Central memory CD8-positive, alpha-beta T cell (primary cell): ENCODE results near the gene ALDH7A1.
"Not testable (repeated sequence)": the region's sequence is repeated elsewhere in the genome, so short reads cannot be mapped to it uniquely, and the experiment has no call there.

Experiments used
- ATAC-seq: fragments of 150-1000 bp; cut with Tn5 transposase; replicated peaks from 2 replicates; pipeline ENCODE4 v1.10.0; 2022; ENCODE audit warnings: mild to moderate bottlenecking, moderate FRiP score, moderate number of reproducible peaks; ENCODE audit not compliant: poor library complexity, severe bottlenecking; ENCODE audit errors: extremely low read depth
- DNase-seq, 2 donors: peaks; one replicate each; pipeline ENCODE4 v3.0.0; 2021; ENCODE audit warnings: low spot score in 2 of 2
- H3K27ac Mint-ChIP-seq: one replicate; pipeline ENCODE4 v1.8.0; 2022; ENCODE audit warnings: low read depth, mild to moderate bottlenecking, moderate library complexity, mixed read lengths
- H3K27me3 Mint-ChIP-seq: one replicate; pipeline ENCODE4 v1.8.0; 2022; ENCODE audit warnings: mixed read lengths
- H3K36me3 Mint-ChIP-seq: one replicate; pipeline ENCODE4 v1.8.0; 2022; ENCODE audit warnings: mild to moderate bottlenecking, moderate library complexity, mixed read lengths; ENCODE audit not compliant: insufficient read depth
- H3K4me1 Mint-ChIP-seq: one replicate; pipeline ENCODE4 v1.8.0; 2022; ENCODE audit warnings: mixed read lengths
- H3K4me3 Mint-ChIP-seq: one replicate; pipeline ENCODE4 v1.8.0; 2022; ENCODE audit warnings: mild to moderate bottlenecking, moderate library complexity, mixed read lengths
- H3K9me3 Mint-ChIP-seq: one replicate; pipeline ENCODE4 v1.8.0; 2022; ENCODE audit warnings: mixed read lengths

Gene ALDH7A1

GRCh38 chr5:126594748-126595485 is at the start of gene ALDH7A1:
TSS of gene ALDH7A1 (minus strand) at chr5:126595219. CDS start at chr5:126595198, 21 bp downstream.
- peaks cover 2% of the 10 kb centered on the region for H3K36me3 Mint-ChIP-seq
- H3K9me3 Mint-ChIP-seq: no peaks in the 10 kb centered on the region
- peaks cover 53% of the 10 kb centered on the region for H3K27me3 Mint-ChIP-seq
- H3K4me1 Mint-ChIP-seq: peaks cover 16% of the 10 kb centered on the region
- peak within 1 kb of the TSS; percentile 77 for H3K4me3 Mint-ChIP-seq
- no peak for ATAC-seq
- no peak within 1 kb of the TSS for H3K27ac Mint-ChIP-seq
- no peak for DNase-seq

- ATAC-seq (no peak), DNase-seq (no peak)
- Mint-ChIP-seq H3K9me3 (peaks cover 7% of the 10 kb centered on the region), H3K4me3 (no peak overlapping the region), H3K4me1 (no peaks in the 10 kb centered on the region), H3K27me3 (no peaks in the 10 kb centered on the region), H3K27ac (no peak overlapping the region), H3K36me3 (no peaks in the 10 kb centered on the region)
Observed at GRCh38 chr5:126641387-126641786, 46.4 kb upstream of the ALDH7A1 start.

- Mint-ChIP-seq H3K4me3 (no peak overlapping the region), H3K27ac (no peak overlapping the region), H3K9me3 (peaks cover 7% of the 10 kb centered on the region), H3K4me1 (no peaks in the 10 kb centered on the region), H3K36me3 (no peaks in the 10 kb centered on the region), H3K27me3 (no peaks in the 10 kb centered on the region)
- DNase-seq (no peak), ATAC-seq (no peak)
Observed at GRCh38 chr5:126640866-126641265, 45.8 kb upstream of the ALDH7A1 start.

- no peaks in the 10 kb centered on the region for H3K27me3 Mint-ChIP-seq
- H3K36me3 Mint-ChIP-seq: no peaks in the 10 kb centered on the region
- DNase-seq (no peak), ATAC-seq (no peak)
- no peak overlapping the region for H3K27ac Mint-ChIP-seq
- no peaks in the 10 kb centered on the region for H3K9me3 Mint-ChIP-seq
- no peaks in the 10 kb centered on the region for H3K4me1 Mint-ChIP-seq
- H3K4me3 Mint-ChIP-seq: no peak overlapping the region
Observed at GRCh38 chr5:126636956-126637355, 41.9 kb upstream of the ALDH7A1 start.

GRCh38 chr5:126635585-126635984 is 40.6 kb upstream of the ALDH7A1 start:
- no peak overlapping the region for H3K4me3 Mint-ChIP-seq
- ATAC-seq (no peak), DNase-seq (no peak)
- no peaks in the 10 kb centered on the region for H3K4me1 Mint-ChIP-seq
- no peaks in the 10 kb centered on the region for H3K27me3 Mint-ChIP-seq
- H3K9me3 Mint-ChIP-seq: no peaks in the 10 kb centered on the region
- H3K36me3 Mint-ChIP-seq: no peaks in the 10 kb centered on the region
- no peak overlapping the region for H3K27ac Mint-ChIP-seq

GRCh38 chr5:126633552-126633951 is 38.5 kb upstream of the ALDH7A1 start:
- no peak for ATAC-seq
- no peaks in the 10 kb centered on the region for H3K27me3 Mint-ChIP-seq
- H3K9me3 Mint-ChIP-seq: no peaks in the 10 kb centered on the region
- no peaks in the 10 kb centered on the region for H3K4me1 Mint-ChIP-seq
- no peak overlapping the region for H3K27ac Mint-ChIP-seq
- H3K36me3 Mint-ChIP-seq: no peaks in the 10 kb centered on the region
- H3K4me3 Mint-ChIP-seq: no peak overlapping the region
- no peak for DNase-seq

GRCh38 chr5:126631920-126632319 is 36.9 kb upstream of the ALDH7A1 start:
- Mint-ChIP-seq H3K27me3 (no peaks in the 10 kb centered on the region), H3K27ac (no peak overlapping the region), H3K9me3 (no peaks in the 10 kb centered on the region), H3K36me3 (peaks cover 2% of the 10 kb centered on the region), H3K4me3 (no peak overlapping the region), H3K4me1 (no peaks in the 10 kb centered on the region)
- no peak for ATAC-seq
- DNase-seq: no peak

- Mint-ChIP-seq H3K36me3 (peaks cover 30% of the 10 kb centered on the region), H3K4me3 (no peak overlapping the region), H3K4me1 (no peaks in the 10 kb centered on the region), H3K9me3 (no peaks in the 10 kb centered on the region), H3K27me3 (no peaks in the 10 kb centered on the region), H3K27ac (no peak overlapping the region)
- DNase-seq (no peak), ATAC-seq (no peak)
Observed at GRCh38 chr5:126628102-126628501, 33.1 kb upstream of the ALDH7A1 start.

GRCh38 chr5:126624534-126624933 is 29.5 kb upstream of the ALDH7A1 start:
- H3K9me3 Mint-ChIP-seq: no peaks in the 10 kb centered on the region

GRCh38 chr5:126619781-126620180 is 24.8 kb upstream of the ALDH7A1 start:
- no peak overlapping the region for H3K27ac Mint-ChIP-seq
- no peak for DNase-seq
- H3K4me1 Mint-ChIP-seq: peaks cover 6% of the 10 kb centered on the region
- no peaks in the 10 kb centered on the region for H3K27me3 Mint-ChIP-seq
- H3K9me3 Mint-ChIP-seq: no peaks in the 10 kb centered on the region
- peaks cover 66% of the 10 kb centered on the region for H3K36me3 Mint-ChIP-seq
- no peak overlapping the region for H3K4me3 Mint-ChIP-seq
- no peak for ATAC-seq

More at GRCh38 chr5:126624534-126624933, 29.5 kb upstream of the ALDH7A1 start:
- Mint-ChIP-seq H3K27ac (no peak overlapping the region), H3K27me3 (no peaks in the 10 kb centered on the region), H3K4me3 (no peak overlapping the region), H3K4me1 (no peaks in the 10 kb centered on the region), H3K36me3 (peaks cover 48% of the 10 kb centered on the region)
- no peak for ATAC-seq
- DNase-seq: no peak

- DNase-seq, H3K4me3 Mint-ChIP-seq, ATAC-seq, H3K9me3 Mint-ChIP-seq, H3K27me3 Mint-ChIP-seq: not testable (repeated sequence)
- peaks cover 19% of the 10 kb centered on the region for H3K4me1 Mint-ChIP-seq
- peaks cover 66% of the 10 kb centered on the region for H3K36me3 Mint-ChIP-seq
- peak overlapping the region; percentile 41 for H3K27ac Mint-ChIP-seq
Observed at GRCh38 chr5:126617603-126618002, 22.6 kb upstream of the ALDH7A1 start.

GRCh38 chr5:126615286-126615685 is 20.3 kb upstream of the ALDH7A1 start:
- no peak for DNase-seq
- Mint-ChIP-seq H3K27ac (no peak overlapping the region), H3K36me3 (peaks cover 70% of the 10 kb centered on the region)

GRCh38 chr5:126613941-126614592 is 19.0 kb upstream of the ALDH7A1 start:
- Mint-ChIP-seq H3K4me3 (no peak overlapping the region), H3K4me1 (peaks cover 41% of the 10 kb centered on the region), H3K27me3 (no peaks in the 10 kb centered on the region), H3K9me3 (no peaks in the 10 kb centered on the region), H3K36me3 (peaks cover 70% of the 10 kb centered on the region), H3K27ac (peak overlapping the region; percentile 32)
- ATAC-seq (no peak), DNase-seq (no peak)

More at GRCh38 chr5:126615286-126615685, 20.3 kb upstream of the ALDH7A1 start:
- Mint-ChIP-seq H3K27me3 (no peaks in the 10 kb centered on the region), H3K9me3 (no peaks in the 10 kb centered on the region), H3K4me1 (peaks cover 35% of the 10 kb centered on the region), H3K4me3 (no peak overlapping the region)
- ATAC-seq: no peak
